Gastroesophageal sphincter (tissue), 4 donors: Measurements from ENCODE around the gene PDZD2. TPM values are rescaled to one million over a fixed set of nuclear protein-coding genes. Genes with fewer than 3 reads are reported as not detected.

Experiments used
- ATAC-seq: fragments of 150-250 bp; one replicate; pipeline ENCODE4 v1.9.1; 2016; ENCODE audit warnings: mild to moderate bottlenecking, moderate library complexity
- H3K27ac ChIP-seq, 4 donors: fragments of 200-600 bp; sonication (generic) in 3 of 4; 1 replicate in 3 of 4; 2 replicates in 1 of 4; pipeline ENCODE4 v1.5.1; 2016 to 2019
- H3K27me3 ChIP-seq: fragments of 200-600 bp; sonication (generic); one replicate; pipeline ENCODE4 v1.5.1; 2019
- H3K36me3 ChIP-seq, 2 donors: fragments of 200-600 bp; sonication (generic); one replicate each; pipeline ENCODE4 v1.5.1; 2019; ENCODE audit warnings: control low read depth in 1 of 2
- H3K4me1 ChIP-seq, 3 donors: fragments of 200-600 bp; sonication (generic); 1 replicate in 2 of 3; 2 replicates in 1 of 3; pipeline ENCODE4 v1.5.1; 2016 to 2019; ENCODE audit warnings: control low read depth in 2 of 3
- H3K4me3 ChIP-seq, 2 donors: fragments of 200-600 bp; sonication (generic); one replicate each; pipeline ENCODE4 v1.5.1; 2019; ENCODE audit warnings: mild to moderate bottlenecking in 1 of 2, moderate library complexity in 1 of 2
- H3K9me3 ChIP-seq, 3 donors: fragments of 200-600 bp; sonication (generic); one replicate each; pipeline ENCODE4 v1.5.1; 2017 to 2019; ENCODE audit warnings: control low read depth in 2 of 3
- EP300 ChIP-seq: sonication (generic); formaldehyde crosslinking; IDR thresholded peaks from one replicate; pipeline ENCODE4 v1.6.1; 2017; ENCODE audit warnings: antibody characterized with exemption, mild to moderate bottlenecking
- POLR2A ChIP-seq, 2 donors: fragments of 450-650 bp; IDR thresholded peaks; one replicate each; pipeline ENCODE4 v1.6.1; 2017; ENCODE audit warnings: antibody characterized with exemption in 2 of 2, mild to moderate bottlenecking in 2 of 2, moderate library complexity in 1 of 2
- POLR2AphosphoS5 ChIP-seq: sonication (generic); formaldehyde crosslinking; IDR thresholded peaks from one replicate; pipeline ENCODE4 v1.6.1; 2017; ENCODE audit warnings: antibody characterized with exemption
- WGBS, 2 donors: methylation state at CpG; one replicate each; pipeline ENCODE4 v1.1.5; 2018; ENCODE audit warnings: low coverage in 1 of 2; 5-methylcytosine and 5-hydroxymethylcytosine counted together
- total RNA-seq, 4 donors: library from RNA; depleted of rRNA; stranded (reverse); fragments of >200 nt; gene quantifications; one replicate each; pipeline ENCODE4 v1.1.0, GENCODE V29; 2016
- TF ChIP-seq, protein P1 (sequence below), 4 experiments: fragments of 200-600 bp in 2 of 4; fragments of 450-650 bp in 2 of 4; sonication (generic) in 1 of 4; IDR thresholded peaks; one replicate each; pipeline ENCODE4 v1.5.1; 2017 to 2019; ENCODE audit warnings: antibody characterized with exemption in 4 of 4, mild to moderate bottlenecking in 2 of 4, moderate library complexity in 2 of 4

Gene PDZD2
- total RNA-seq, 4 donors from 2014 or later, result 8.6 to 19.4 (median 14.0) TPM

DNA sequence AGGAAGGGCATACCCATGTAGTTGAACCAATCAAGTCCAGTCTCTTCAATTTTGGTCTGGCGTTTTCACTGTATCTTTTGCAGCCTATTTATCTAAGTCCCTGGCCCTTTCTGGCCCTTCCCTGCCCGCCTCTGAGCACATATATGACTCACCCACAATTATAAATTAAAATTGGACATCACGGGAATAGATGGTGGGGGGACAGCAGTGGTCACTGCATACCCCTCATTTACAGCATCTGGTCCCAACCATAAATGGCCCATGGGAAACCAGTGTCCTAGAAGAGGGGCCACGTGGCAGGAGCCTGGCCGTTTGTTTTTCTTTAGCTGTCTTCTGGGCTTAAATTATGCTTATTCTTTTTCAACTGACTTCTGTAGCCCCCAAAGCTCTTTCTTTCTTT lies 69.2 kb downstream of the PDZD2 start:
- no peaks in the 10 kb centered on the region for H3K27me3 ChIP-seq
- no peaks in the 10 kb centered on the region for H3K36me3 ChIP-seq
- no peak overlapping the region for H3K27ac ChIP-seq
- no peak for TF ChIP-seq EP300
- no peak overlapping the region for H3K4me3 ChIP-seq
- H3K4me1 ChIP-seq, result no peaks in the 10 kb centered on the region
- H3K9me3 ChIP-seq, result no peaks in the 10 kb centered on the region
- WGBS, 2 donors, result 72 to 77% methylated on average over 4 to 5 of the region's 5 CpGs
- ATAC-seq, result no peak

GRCh38 chr5:31711363-31711762 lies 72.4 kb downstream of the PDZD2 start:
- TF ChIP-seq POLR2AphosphoS5 (no peak), EP300 (no peak), POLR2A (IDR thresholded peaks at IDR 0.05) (no peak)
- TF ChIP-seq, protein P1, sequence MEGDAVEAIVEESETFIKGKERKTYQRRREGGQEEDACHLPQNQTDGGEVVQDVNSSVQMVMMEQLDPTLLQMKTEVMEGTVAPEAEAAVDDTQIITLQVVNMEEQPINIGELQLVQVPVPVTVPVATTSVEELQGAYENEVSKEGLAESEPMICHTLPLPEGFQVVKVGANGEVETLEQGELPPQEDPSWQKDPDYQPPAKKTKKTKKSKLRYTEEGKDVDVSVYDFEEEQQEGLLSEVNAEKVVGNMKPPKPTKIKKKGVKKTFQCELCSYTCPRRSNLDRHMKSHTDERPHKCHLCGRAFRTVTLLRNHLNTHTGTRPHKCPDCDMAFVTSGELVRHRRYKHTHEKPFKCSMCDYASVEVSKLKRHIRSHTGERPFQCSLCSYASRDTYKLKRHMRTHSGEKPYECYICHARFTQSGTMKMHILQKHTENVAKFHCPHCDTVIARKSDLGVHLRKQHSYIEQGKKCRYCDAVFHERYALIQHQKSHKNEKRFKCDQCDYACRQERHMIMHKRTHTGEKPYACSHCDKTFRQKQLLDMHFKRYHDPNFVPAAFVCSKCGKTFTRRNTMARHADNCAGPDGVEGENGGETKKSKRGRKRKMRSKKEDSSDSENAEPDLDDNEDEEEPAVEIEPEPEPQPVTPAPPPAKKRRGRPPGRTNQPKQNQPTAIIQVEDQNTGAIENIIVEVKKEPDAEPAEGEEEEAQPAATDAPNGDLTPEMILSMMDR (IDR thresholded peaks at IDR 0.05), result no peak
- no peak overlapping the region for H3K27ac ChIP-seq
- H3K27me3 ChIP-seq, result no peaks in the 10 kb centered on the region
- H3K4me1 ChIP-seq, result no peaks in the 10 kb centered on the region
- H3K36me3 ChIP-seq, result no peaks in the 10 kb centered on the region
- H3K4me3 ChIP-seq, result no peak overlapping the region
- no peaks in the 10 kb centered on the region for H3K9me3 ChIP-seq
- WGBS, 2 donors, result 79 to 100% methylated on average over 2 of the region's 6 CpGs
- ATAC-seq, result no peak

GRCh38 chr5:31711935-31712592 lies 73.1 kb downstream of the PDZD2 start:
- no peak overlapping the region for H3K27ac ChIP-seq
- H3K9me3 ChIP-seq, result no peaks in the 10 kb centered on the region
- WGBS, 2 donors, result 89% methylated on average over 9 of the region's 10 CpGs; no CpG with 5 or more reads in 1 of the 2 donors
- H3K27me3 ChIP-seq, result no peaks in the 10 kb centered on the region
- H3K4me3 ChIP-seq, result no peak overlapping the region
- H3K36me3 ChIP-seq, result no peaks in the 10 kb centered on the region
- TF ChIP-seq POLR2A (IDR thresholded peaks at IDR 0.05), result no peak
- no peak for TF ChIP-seq POLR2AphosphoS5
- TF ChIP-seq EP300, result no peak
- TF ChIP-seq, protein P1 (IDR thresholded peaks at IDR 0.05), result no peak
- ATAC-seq, result no peak
- no peaks in the 10 kb centered on the region for H3K4me1 ChIP-seq

- WGBS, 2 donors, result 65 to 66% methylated on average over 2 to 4 of the region's 7 CpGs
- no peak for ATAC-seq
- TF ChIP-seq POLR2A (IDR thresholded peaks at IDR 0.05), result no peak
- Histone ChIP-seq H3K4me1 (no peaks in the 10 kb centered on the region), H3K4me3 (no peak overlapping the region), H3K36me3 (no peaks in the 10 kb centered on the region), H3K27me3 (peaks cover under 1% of the 10 kb centered on the region), H3K9me3 (no peaks in the 10 kb centered on the region), H3K27ac (no peak overlapping the region)
Observed at GRCh38 chr5:31717561-31717960, 78.6 kb downstream of the PDZD2 start.

DNA sequence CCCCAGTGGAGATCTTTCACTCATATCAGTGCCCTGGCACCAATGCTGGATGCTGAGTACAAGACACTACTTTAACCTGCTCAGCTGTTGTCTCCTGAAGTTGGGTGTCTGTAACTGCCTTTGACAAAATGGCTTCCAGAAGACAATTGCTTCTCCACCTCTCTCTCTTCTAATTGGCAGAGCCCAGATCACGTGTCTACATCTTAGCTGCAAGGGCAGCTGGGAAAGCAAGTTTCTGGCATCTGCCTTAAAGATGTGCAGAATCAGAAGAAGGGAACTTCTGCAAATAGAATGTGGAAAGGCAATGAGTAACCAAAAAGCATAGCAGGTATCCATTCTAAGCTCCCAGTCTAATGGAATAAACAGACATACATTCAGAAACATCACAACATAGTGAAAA lies 81.1 kb downstream of the PDZD2 start:
- ATAC-seq, result no peak
- WGBS, 2 donors, result 70% methylated on average over 1 of the region's 1 CpG; no CpG with 5 or more reads in 1 of the 2 donors

GRCh38 chr5:31720811-31721345 lies 81.9 kb downstream of the PDZD2 start:
- H3K27me3 ChIP-seq, result peaks cover 5% of the 10 kb centered on the region
- H3K27ac ChIP-seq, result no peak overlapping the region
- H3K4me3 ChIP-seq, result no peak overlapping the region
- no peak for TF ChIP-seq POLR2AphosphoS5
- TF ChIP-seq, protein P1 (IDR thresholded peaks at IDR 0.05), result no peak
- TF ChIP-seq POLR2A (IDR thresholded peaks at IDR 0.05), result no peak
- no peak for TF ChIP-seq EP300
- 75 to 90% methylated on average over 2 to 4 of the region's 4 CpGs for WGBS, 2 donors
- no peaks in the 10 kb centered on the region for H3K4me1 ChIP-seq
- H3K9me3 ChIP-seq, result no peaks in the 10 kb centered on the region
- no peak for ATAC-seq
- no peaks in the 10 kb centered on the region for H3K36me3 ChIP-seq

More for the DNA sequence above, 81.1 kb downstream of the PDZD2 start:
- Histone ChIP-seq H3K27ac (no peak overlapping the region), H3K4me1 (no peaks in the 10 kb centered on the region), H3K4me3 (no peak overlapping the region), H3K9me3 (no peaks in the 10 kb centered on the region), H3K27me3 (peaks cover 5% of the 10 kb centered on the region), H3K36me3 (no peaks in the 10 kb centered on the region)
- TF ChIP-seq, protein P1 (IDR thresholded peaks at IDR 0.05), result no peak
- TF ChIP-seq POLR2AphosphoS5 (no peak), EP300 (no peak)
